GM23248 (cell line): ENCODE measurements around the gene KRT14. TPM values are rescaled to one million over a fixed set of nuclear protein-coding genes. Genes with fewer than 3 reads are reported as not detected.
"Not testable (repeated sequence)": the region's sequence is repeated elsewhere in the genome, so short reads cannot be mapped to it uniquely, and the experiment has no call there.

ENCODE experiments used
- DNase-seq: peaks from one replicate; pipeline ENCODE4 v3.0.0-alpha.2; 2015
- H2AFZ ChIP-seq: fragments of 200-600 bp; sonication (generic); 2 replicates; pipeline ENCODE4 v1.6.1; 2016; ENCODE audit warnings: antibody characterized with exemption
- H3F3A ChIP-seq: fragments of 200-600 bp; sonication (generic); 2 replicates; pipeline ENCODE4 v1.6.1; 2016; ENCODE audit warnings: mild to moderate bottlenecking, antibody characterized with exemption, mixed run types; ENCODE audit not compliant: insufficient read depth
- H3K27ac ChIP-seq: fragments of 200-600 bp; sonication (generic); 2 replicates; pipeline ENCODE4 v1.5.1; 2016; ENCODE audit warnings: mild to moderate bottlenecking
- H3K27me3 ChIP-seq: fragments of 200-600 bp; sonication (generic); replicated peaks from 2 replicates; pipeline ENCODE4 v1.6.1; 2016; ENCODE audit warnings: mild to moderate bottlenecking; ENCODE audit not compliant: insufficient read depth
- H3K36me3 ChIP-seq: fragments of 200-600 bp; sonication (generic); 2 replicates; pipeline ENCODE4 v1.6.1; 2016; ENCODE audit warnings: low read depth, mild to moderate bottlenecking
- H3K4me1 ChIP-seq: fragments of 200-600 bp; sonication (generic); 2 replicates; pipeline ENCODE4 v1.6.1; 2016; ENCODE audit warnings: mild to moderate bottlenecking; ENCODE audit not compliant: insufficient read depth
- H3K4me2 ChIP-seq: fragments of 200-600 bp; sonication (generic); one replicate; pipeline ENCODE4 v1.6.1; 2016; ENCODE audit warnings: mild to moderate bottlenecking; ENCODE audit not compliant: unreplicated experiment
- H3K4me3 ChIP-seq: fragments of 200-600 bp; sonication (generic); 2 replicates; pipeline ENCODE4 v1.5.1; 2016; ENCODE audit warnings: mild to moderate bottlenecking
- H3K79me2 ChIP-seq: fragments of 200-600 bp; sonication (generic); 2 replicates; pipeline ENCODE4 v1.6.1; 2016; ENCODE audit warnings: mild to moderate bottlenecking; ENCODE audit not compliant: insufficient read depth
- H3K9ac ChIP-seq: fragments of 200-600 bp; sonication (generic); 2 replicates; pipeline ENCODE4 v1.6.1; 2016; ENCODE audit warnings: mild to moderate bottlenecking
- H3K9me2 ChIP-seq: fragments of 200-600 bp; sonication (generic); 2 replicates; pipeline ENCODE4 v1.6.1; 2016; ENCODE audit warnings: mixed run types, mild to moderate bottlenecking, moderate library complexity; ENCODE audit not compliant: insufficient read depth
- H3K9me3 ChIP-seq: fragments of 200-600 bp; sonication (generic); one replicate; pipeline ENCODE4 v1.6.1; 2017; ENCODE audit warnings: low read depth
- H4K20me1 ChIP-seq: fragments of 200-600 bp; sonication (generic); 2 replicates; pipeline ENCODE4 v1.6.0; 2016; ENCODE audit not compliant: insufficient read depth
- EZH2 ChIP-seq: fragments of 200-600 bp; sonication (generic); IDR thresholded peaks from 2 replicates; pipeline ENCODE4 v1.6.1; 2018; ENCODE audit warnings: antibody characterized with exemption, mild to moderate bottlenecking; ENCODE audit not compliant: insufficient read depth, poor library complexity, severe bottlenecking
- EZH2phosphoT487 ChIP-seq: fragments of 200-600 bp; sonication (generic); IDR thresholded peaks from 2 replicates; pipeline ENCODE4 v1.6.1; 2018; ENCODE audit warnings: antibody characterized with exemption, moderate library complexity, mild to moderate bottlenecking, low read depth; ENCODE audit not compliant: insufficient read depth
- WGBS, 2 experiments: methylation state at CpG; one replicate each; pipeline ENCODE4 v1.1.6; 2015 to 2017; ENCODE audit warnings: low lambda C conversion rate in 2 of 2, low coverage in 1 of 2; ENCODE audit errors: missing lambda C conversion rate in 2 of 2; 5-methylcytosine and 5-hydroxymethylcytosine counted together
- in situ Hi-C: fragments of 300-500 bp; cut with MboI; formaldehyde crosslinking; loops from 2 replicates; pipeline ENCODE4 v1.15.0; 2020
- polyA plus RNA-seq: library from polyadenylated mRNA; unstranded; fragments of >200 nt; fragmentation: Nextera tagmentation; extraction: Ambion mirVana; gene quantifications from 2 replicates; pipeline ENCODE4 v1.2.1, GENCODE V29; 2016
- total RNA-seq: library from RNA; depleted of rRNA; stranded (reverse); fragments of >200 nt; shearing (Covaris generic); gene quantifications from 2 replicates; pipeline ENCODE4 v1.2.3, GENCODE V29; 2014

KRT14 gene
- total and polyA plus RNA-seq, 2 experiments from 2014 or later = 0.93 TPM; not detected in 1

DNA sequence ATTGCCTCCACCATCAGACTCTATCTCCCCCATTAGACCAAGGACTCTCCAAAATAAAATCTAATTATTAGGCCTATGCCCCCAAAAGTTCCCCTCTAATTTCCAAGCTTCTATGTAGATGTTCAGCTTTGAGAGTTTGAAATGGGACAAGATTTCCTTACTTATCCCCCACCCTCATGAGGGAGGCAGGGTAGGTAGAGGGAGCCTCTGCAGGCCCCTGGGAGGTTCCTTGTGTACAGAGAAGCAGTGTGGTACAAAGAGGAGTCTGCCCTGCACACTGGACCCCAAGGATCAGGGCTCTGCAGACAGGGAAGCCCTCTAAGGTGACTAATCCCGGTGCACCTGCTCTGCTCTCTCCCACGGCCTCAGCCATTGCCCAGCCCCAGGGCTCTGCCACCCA is 35.2 kb upstream of the KRT14 start:
- H3F3A ChIP-seq = no peaks in the 10 kb centered on the region
- H3K9me2 ChIP-seq = no peaks in the 10 kb centered on the region
- no peak for DNase-seq
- H2AFZ ChIP-seq = no peak overlapping the region
- no peaks in the 10 kb centered on the region for H3K79me2 ChIP-seq
- H3K9ac ChIP-seq = no peak overlapping the region
- no peak overlapping the region for H3K4me2 ChIP-seq
- no peaks in the 10 kb centered on the region for H3K4me1 ChIP-seq
- in situ Hi-C loops = no loop called here
- WGBS, 2 experiments = 83 to 100% methylated on average over 2 of the region's 2 CpGs
- no peak overlapping the region for H3K27ac ChIP-seq
- H3K4me3 ChIP-seq = no peak overlapping the region
- no peaks in the 10 kb centered on the region for H3K9me3 ChIP-seq
- TF ChIP-seq EZH2 (no peak), EZH2phosphoT487 (no peak)
- H4K20me1 ChIP-seq = no peaks in the 10 kb centered on the region
- no peaks in the 10 kb centered on the region for H3K27me3 ChIP-seq
- no peaks in the 10 kb centered on the region for H3K36me3 ChIP-seq

- H3K9me2 ChIP-seq, H3K9me3 ChIP-seq, H2AFZ ChIP-seq, H4K20me1 ChIP-seq, H3F3A ChIP-seq, H3K9ac ChIP-seq, H3K36me3 ChIP-seq, DNase-seq, H3K79me2 ChIP-seq, H3K4me3 ChIP-seq, H3K4me2 ChIP-seq, H3K4me1 ChIP-seq, H3K27me3 ChIP-seq, H3K27ac ChIP-seq, in situ Hi-C loops: not testable (repeated sequence)
- WGBS, 2 experiments = 86 to 88% methylated on average over 11 of the region's 11 CpGs
These were observed 34.7 kb upstream of the KRT14 start for GRCh38 chr17:41621435-41621817.

DNA sequence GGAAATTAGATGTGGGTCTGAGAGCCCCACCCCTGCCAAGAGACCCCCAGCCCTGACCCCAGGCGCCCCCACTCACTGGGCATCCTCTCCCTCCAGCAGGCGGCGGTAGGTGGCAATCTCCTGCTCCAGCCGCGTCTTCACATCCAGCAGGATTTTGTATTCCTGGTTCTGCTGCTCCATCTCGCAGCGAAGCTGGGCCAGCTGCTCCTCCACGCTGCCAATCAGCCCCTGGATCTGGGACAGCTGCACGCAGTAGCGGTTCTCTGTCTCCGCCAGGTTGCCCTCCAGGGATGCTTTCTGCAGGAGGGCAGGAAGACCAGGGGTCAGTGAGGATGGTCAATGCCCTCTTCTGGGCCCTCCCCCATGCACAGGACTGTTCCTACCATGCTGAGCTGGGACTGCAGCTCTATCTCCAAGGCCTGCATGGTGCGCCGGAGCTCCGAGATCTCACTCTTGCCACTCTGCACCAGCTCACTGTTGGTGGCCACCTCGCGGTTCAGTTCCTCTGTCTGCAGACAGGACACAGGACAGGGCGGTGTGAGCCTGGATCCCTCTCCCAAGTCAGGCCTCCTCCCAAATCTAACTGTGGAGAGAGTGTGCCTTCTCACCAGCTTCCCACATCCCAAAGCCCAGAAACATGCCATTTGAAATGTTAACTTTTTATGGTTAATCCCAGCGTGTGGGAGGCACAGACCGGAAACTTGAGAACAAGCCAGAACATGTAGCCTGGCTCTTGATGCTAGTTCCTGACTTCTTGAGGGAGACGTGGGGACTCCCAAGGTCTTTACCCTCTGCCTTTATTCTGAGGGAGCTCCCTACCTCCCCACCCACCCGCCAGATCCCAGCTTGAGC is 34.1 kb upstream of the KRT14 start:
- Histone ChIP-seq H3K9me3 (no peaks in the 10 kb centered on the region), H2AFZ (no peak overlapping the region), H3K27ac (no peak overlapping the region), H3F3A (no peaks in the 10 kb centered on the region), H3K4me2 (no peak overlapping the region), H3K36me3 (no peaks in the 10 kb centered on the region), H3K9ac (no peak overlapping the region), H3K79me2 (no peaks in the 10 kb centered on the region), H3K4me3 (no peak overlapping the region), H3K9me2 (no peaks in the 10 kb centered on the region), H3K4me1 (no peaks in the 10 kb centered on the region), H4K20me1 (no peaks in the 10 kb centered on the region), H3K27me3 (no peaks in the 10 kb centered on the region; the same call in 1 of the 2 replicates)
- TF ChIP-seq EZH2phosphoT487 = no peak
- no peak for TF ChIP-seq EZH2
- peak; percentile 40 for DNase-seq
- WGBS, 2 experiments = 65 to 70% methylated on average over 21 of the region's 21 CpGs
- in situ Hi-C loops = no loop called here

DNA sequence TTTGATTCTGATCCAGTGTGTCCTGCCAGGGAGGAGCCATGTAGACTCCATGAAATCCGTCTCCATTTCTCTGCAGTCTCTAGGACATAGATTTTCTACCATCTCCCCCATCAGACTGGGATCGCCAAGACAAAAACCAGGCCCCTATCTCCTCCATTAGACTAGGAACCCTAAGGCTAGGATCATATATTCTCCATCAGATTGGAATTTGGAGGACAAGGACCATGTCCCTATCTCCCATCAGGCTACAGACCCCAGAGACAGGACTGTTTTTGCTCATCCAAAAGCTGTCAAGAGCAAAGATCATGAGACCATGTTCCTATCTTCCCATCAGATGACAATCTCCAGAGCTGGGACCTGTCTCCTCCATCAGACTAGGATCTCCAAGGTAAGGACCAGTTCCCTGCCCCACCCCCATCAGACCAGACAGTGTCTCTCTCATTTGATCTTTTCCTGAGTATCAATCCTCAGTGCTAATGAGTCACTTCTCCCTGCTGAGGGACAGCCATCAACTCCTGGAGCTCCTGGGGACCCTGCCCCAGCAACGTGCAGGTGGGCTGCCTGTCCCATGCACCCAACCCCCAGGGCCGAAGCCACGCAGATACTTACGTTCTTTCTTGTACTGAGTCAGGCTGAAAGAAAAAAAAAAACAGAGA is 33.4 kb upstream of the KRT14 start:
- H3K9me3 ChIP-seq, H2AFZ ChIP-seq, H3K4me3 ChIP-seq, H3K9ac ChIP-seq, H3K79me2 ChIP-seq, H4K20me1 ChIP-seq, H3F3A ChIP-seq, H3K4me1 ChIP-seq, in situ Hi-C loops, H3K27me3 ChIP-seq, H3K4me2 ChIP-seq, H3K27ac ChIP-seq, DNase-seq, H3K9me2 ChIP-seq, H3K36me3 ChIP-seq: not testable (repeated sequence)
- WGBS, 2 experiments = 93 to 96% methylated on average over 6 of the region's 6 CpGs
